GM18858 (cell line): ENCODE results near the gene PLEKHH2.
A peak's percentile ranks its signal among the peaks of the same experiment; 100 is the strongest.

ENCODE experiments used
- ATAC-seq: cut with Tn5 transposase; IDR thresholded peaks from one replicate; pipeline ENCODE4 v1.9.1; 2021; ENCODE audit not compliant: unreplicated experiment

Gene PLEKHH2

GRCh38 chr2:43758739-43759138, 121.7 kb downstream of the PLEKHH2 start:
- no peak for ATAC-seq

DNA sequence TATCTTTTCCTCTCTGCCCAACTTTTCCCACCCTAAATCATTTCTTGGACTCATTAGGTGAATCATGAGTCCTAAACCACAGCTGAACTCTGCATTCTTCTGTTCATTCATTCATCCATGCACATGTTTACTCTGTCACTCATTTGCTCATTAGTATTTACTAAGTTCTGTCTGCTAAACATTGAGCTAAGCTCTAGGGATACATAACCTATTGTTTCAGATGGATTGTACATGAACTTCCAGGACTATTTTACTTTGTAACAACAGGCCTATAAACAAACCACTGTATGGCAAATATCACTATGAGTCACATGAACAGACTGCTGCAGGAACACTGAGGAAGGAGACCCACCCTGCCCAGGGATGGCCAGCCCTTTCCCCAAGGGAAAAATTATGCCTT, 122.1 kb downstream of the PLEKHH2 start:
- ATAC-seq = no peak

- ATAC-seq = no peak
Measured at GRCh38 chr2:43762286-43762685, 125.2 kb downstream of the PLEKHH2 start.

DNA sequence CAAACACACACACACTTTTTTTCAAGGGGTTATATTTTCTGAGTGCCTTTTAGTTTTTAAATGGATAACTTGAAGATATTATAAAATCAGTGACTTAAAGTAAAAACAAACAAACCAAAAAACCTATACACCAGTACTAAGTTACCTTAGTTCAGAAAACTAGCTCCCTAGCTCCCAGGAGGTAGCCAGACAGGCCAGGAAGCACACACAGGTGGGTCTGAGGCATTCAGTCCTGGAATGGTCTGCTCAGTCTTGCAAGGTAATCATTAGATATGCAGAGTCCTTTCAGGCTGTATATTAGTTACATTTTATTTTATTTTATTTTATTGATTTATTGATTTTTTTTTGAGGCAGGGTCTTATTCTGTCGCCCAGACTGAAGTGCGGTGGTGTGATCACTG, 126.0 kb downstream of the PLEKHH2 start:
- no peak for ATAC-seq

GRCh38 chr2:43764086-43764705, 127.1 kb downstream of the PLEKHH2 start:
- ATAC-seq = no peak

- no peak for ATAC-seq
Measured at GRCh38 chr2:43766006-43766405, 128.9 kb downstream of the PLEKHH2 start.

- ATAC-seq = peak; percentile 99
Measured at GRCh38 chr2:43773876-43774613, 137.0 kb downstream of the PLEKHH2 start, which contains the start of gene DYNC2LI1. Gene DYNC2LI1, plus strand, starts transcription at chr2:43774039. Its CDS starts 100 bp downstream, at chr2:43774139.

GRCh38 chr2:43774617-43775016, 137.6 kb downstream of the PLEKHH2 start:
- no peak for ATAC-seq

- ATAC-seq = no peak
Measured at GRCh38 chr2:43776324-43776723, 139.3 kb downstream of the PLEKHH2 start.

- ATAC-seq = no peak
Measured at GRCh38 chr2:43777306-43777926, 140.4 kb downstream of the PLEKHH2 start.

DNA sequence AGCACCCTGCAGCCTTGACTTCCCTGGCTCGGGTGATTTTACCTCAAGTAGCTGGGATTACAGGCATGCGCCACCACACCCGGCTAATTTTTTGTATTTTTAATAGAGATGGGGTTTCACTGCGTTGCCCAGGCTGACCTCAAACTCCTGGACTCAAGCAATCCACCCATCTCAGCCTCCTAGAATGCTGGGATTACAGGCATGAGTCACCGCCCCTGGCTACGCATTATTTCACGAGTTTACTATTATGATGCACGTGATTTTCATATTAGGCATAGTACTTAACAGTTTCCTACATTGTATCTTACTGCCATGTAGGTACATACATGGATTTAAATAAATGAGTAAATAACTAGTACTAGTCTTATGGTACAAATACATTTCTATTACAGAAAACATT, 141.2 kb downstream of the PLEKHH2 start:
- ATAC-seq = no peak

GRCh38 chr2:43787895-43788294, 150.8 kb downstream of the PLEKHH2 start:
- ATAC-seq = no peak

GRCh38 chr2:43788646-43789045, 151.6 kb downstream of the PLEKHH2 start:
- ATAC-seq = no peak

DNA sequence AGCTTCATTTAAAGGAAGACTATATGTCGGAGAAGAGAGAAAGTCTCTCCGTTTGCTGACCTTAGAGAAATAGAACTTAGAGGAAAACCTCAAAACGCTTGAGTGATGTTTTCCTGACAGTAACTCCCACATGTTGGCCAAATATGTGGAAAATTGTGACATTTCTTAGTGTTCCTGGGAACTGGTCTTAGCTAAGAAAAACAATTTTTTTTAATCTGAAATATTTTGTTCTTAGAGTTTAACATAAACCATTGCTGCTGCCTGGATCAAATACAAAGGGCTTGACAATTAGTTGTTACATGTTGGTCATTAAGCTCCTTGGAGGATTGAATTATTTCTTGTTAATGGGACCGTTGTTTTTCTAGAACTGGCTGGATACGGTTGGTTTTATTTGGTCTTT, 153.1 kb downstream of the PLEKHH2 start:
- no peak for ATAC-seq

- no peak for ATAC-seq
Measured at GRCh38 chr2:43791035-43791765, 154.1 kb downstream of the PLEKHH2 start.

DNA sequence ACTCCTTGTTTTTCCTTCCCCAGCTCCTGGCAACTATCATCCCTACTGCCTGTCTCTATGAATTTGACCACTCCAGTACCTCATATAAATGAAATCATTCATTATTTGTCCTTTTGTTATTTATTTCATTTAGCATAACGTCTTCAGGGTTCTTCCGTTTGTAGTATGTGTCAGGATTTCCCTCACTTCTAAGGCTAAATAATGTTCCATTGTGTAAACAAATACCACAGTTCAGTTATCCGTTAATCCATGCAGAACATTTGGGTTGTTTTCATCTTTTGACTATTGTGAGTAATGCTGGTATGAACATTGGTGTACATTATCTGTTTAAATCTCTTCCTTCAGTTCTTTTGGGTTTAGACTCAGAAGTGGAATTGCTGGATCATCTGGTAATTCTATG, 155.6 kb downstream of the PLEKHH2 start:
- no peak for ATAC-seq

DNA sequence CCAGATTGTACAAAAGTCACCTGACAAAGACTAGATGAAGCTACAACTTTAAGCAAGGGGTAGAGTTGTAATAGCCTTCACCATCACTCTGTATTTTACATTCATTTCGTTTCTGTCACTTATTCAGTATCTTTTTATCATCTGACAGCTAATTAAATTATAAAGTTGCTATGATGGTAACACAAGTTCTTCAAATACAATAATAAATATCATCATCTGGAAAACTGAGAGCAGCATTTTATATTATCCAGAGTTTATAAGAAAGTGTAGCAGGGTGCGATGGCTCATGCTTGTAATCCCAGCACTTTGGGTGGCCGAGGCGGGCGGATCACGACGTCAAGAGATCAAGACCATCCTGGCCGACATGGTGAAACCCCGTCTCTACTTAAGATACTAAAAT, 157.9 kb downstream of the PLEKHH2 start:
- no peak for ATAC-seq

DNA sequence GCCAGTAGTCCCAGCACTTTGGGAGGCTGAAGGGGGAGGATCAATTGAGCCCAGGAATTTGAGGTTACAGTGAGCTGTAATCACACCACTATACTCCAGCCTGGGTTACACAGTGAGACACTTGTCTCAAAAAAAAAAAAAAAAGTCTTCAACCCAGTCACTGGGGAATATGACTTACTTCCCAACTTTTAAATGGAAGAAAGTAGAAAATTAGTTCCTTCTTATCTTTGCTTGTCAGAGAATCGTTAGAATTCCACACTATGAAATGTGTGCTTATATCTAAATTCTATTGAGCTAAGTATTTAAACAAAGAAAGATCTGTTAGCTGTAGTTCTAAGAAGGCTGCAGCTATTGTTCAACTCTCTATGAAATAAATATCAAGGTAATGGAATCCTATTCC, 159.1 kb downstream of the PLEKHH2 start:
- no peak for ATAC-seq

GRCh38 chr2:43798300-43798699, 161.2 kb downstream of the PLEKHH2 start:
- ATAC-seq = no peak

DNA sequence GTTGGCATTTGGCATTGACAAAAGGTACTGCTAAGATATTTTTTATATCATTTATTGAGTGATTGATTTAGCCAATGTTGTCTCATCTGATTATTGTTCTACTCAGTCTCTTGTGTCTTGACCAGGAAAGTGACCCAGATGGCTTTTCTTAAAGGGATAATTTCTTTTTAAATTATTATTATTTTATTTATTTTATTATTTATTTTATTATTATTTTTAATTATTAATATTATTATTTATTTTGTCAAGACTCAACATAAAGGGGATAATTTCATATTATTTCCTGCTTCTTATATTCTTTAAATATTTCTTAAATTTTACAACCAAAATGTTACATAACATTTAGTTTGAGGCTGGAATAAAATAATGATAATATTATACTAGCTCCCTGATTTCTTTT, 163.8 kb downstream of the PLEKHH2 start:
- ATAC-seq = no peak

DNA sequence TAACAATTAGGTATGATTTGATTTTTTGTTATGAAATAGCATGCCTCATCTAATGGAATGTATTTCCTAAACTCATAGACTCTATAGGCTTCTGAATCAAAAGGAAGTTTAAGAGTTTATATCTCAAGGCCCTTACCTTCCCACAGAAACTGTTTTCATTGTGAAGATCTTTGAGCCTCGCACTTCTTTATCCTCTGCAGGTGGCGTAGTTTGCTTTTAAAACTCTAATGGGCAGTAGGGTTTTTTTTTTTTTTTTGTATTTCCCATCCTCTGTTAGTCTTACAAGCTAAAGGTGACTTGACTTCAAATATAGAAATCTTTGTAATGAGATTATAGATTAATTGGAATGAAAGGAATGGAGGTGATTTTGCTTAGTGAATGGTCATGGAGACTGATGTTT, 165.1 kb downstream of the PLEKHH2 start:
- no peak for ATAC-seq

- no peak for ATAC-seq
Measured at GRCh38 chr2:43803113-43803512, 166.1 kb downstream of the PLEKHH2 start.
